Fibroblast of lung (primary cell): Measurements from ENCODE around the gene KHDRBS1. TPM values are rescaled to one million over a fixed set of nuclear protein-coding genes. Genes with fewer than 3 reads are reported as not detected.

Source experiments
- DNase-seq, 2 donors: peaks; one replicate each; pipeline versions ENCODE4 v3.0.0 to v3.0.0-alpha.2; 2010; ENCODE audit warnings: low read depth in 2 of 2
- H2AFZ ChIP-seq: 2 replicates; pipeline ENCODE4 v1.5.1; 2012; ENCODE audit warnings: low read length, control low read depth, inconsistent platforms
- H3K27ac ChIP-seq: 2 replicates; pipeline ENCODE4 v1.5.1; 2011; ENCODE audit warnings: low read length, control low read depth; ENCODE audit not compliant: insufficient read depth
- H3K27me3 ChIP-seq: 2 replicates; pipeline ENCODE4 v1.5.1; 2011; ENCODE audit warnings: mild to moderate bottlenecking, low read length; ENCODE audit not compliant: control insufficient read depth, insufficient read depth
- H3K36me3 ChIP-seq: 2 replicates; pipeline ENCODE4 v1.5.1; 2011; ENCODE audit warnings: low read length; ENCODE audit not compliant: control insufficient read depth, insufficient read depth
- H3K4me1 ChIP-seq: 2 replicates; pipeline ENCODE4 v1.5.1; 2011; ENCODE audit warnings: low read length; ENCODE audit not compliant: control insufficient read depth, insufficient read depth; ENCODE audit errors: extremely low read depth
- H3K4me2 ChIP-seq: 2 replicates; pipeline ENCODE4 v1.5.1; 2011; ENCODE audit warnings: low read length, control low read depth; ENCODE audit not compliant: insufficient read depth; ENCODE audit errors: extremely low read depth
- H3K4me3 ChIP-seq, 4 experiments: fragments of 200-600 bp in 1 of 4; sonication (generic) in 1 of 4; replicated peaks in 1 of 4; 2 replicates each; pipeline ENCODE4 v1.5.1; 2011 to 2016; ENCODE audit warnings: low read length in 4 of 4, low read depth in 3 of 4, mild to moderate bottlenecking in 3 of 4, control low read depth in 2 of 4, inconsistent platforms in 1 of 4, mixed read lengths in 1 of 4; ENCODE audit not compliant: insufficient read depth in 1 of 4; ENCODE audit errors: control extremely low read depth in 1 of 4
- H3K79me2 ChIP-seq: 2 replicates; pipeline ENCODE4 v1.5.1; 2012; ENCODE audit warnings: mild to moderate bottlenecking, low read length, inconsistent platforms; ENCODE audit not compliant: control insufficient read depth, insufficient read depth
- H3K9ac ChIP-seq: 2 replicates; pipeline ENCODE4 v1.5.1; 2011; ENCODE audit warnings: mild to moderate bottlenecking, low read length, control low read depth; ENCODE audit not compliant: insufficient read depth
- H3K9me3 ChIP-seq: 2 replicates; pipeline ENCODE4 v1.5.1; 2012; ENCODE audit warnings: low read depth, low read length; ENCODE audit not compliant: control insufficient read depth, insufficient read depth
- H4K20me1 ChIP-seq: 2 replicates; pipeline ENCODE4 v1.5.1; 2011; ENCODE audit warnings: low read length; ENCODE audit not compliant: control insufficient read depth, insufficient read depth; ENCODE audit errors: extremely low read depth
- EZH2 ChIP-seq: IDR thresholded peaks from 2 replicates; pipeline ENCODE4 v1.5.1; 2012; ENCODE audit warnings: low read length, control low read depth, mild to moderate bottlenecking; ENCODE audit errors: missing control alignments
- polyA plus RNA-seq, 2 donors: library from polyadenylated mRNA; depleted of rRNA in 1 of 2; stranded (reverse) in 1 of 2; unstranded in 1 of 2; fragments of >200 nt; gene quantifications; 2 replicates each; pipeline ENCODE4 v1.2.1, GENCODE V29; 2011 to 2012; ENCODE audit warnings: missing spikeins in 1 of 2
- total RNA-seq: library from RNA; depleted of rRNA; stranded (reverse); fragments of >200 nt; gene quantifications from 2 replicates; pipeline ENCODE4 v1.2.1, GENCODE V29; 2014
- TF ChIP-seq, protein P1 (sequence below), 2 donors: IDR thresholded peaks in 1 of 2; conservative IDR thresholded peaks in 1 of 2; 1 replicate in 1 of 2; 2 replicates in 1 of 2; pipeline ENCODE4 v1.5.1; 2011 to 2012; ENCODE audit warnings: low read length in 2 of 2, control low read depth in 1 of 2, inconsistent platforms in 1 of 2, low read depth in 1 of 2, mild to moderate bottlenecking in 1 of 2

KHDRBS1 gene
- total and polyA plus RNA-seq, 2 donors (not counting 1 experiment from before 2014, with no cell fraction given), result 56.0 to 73.0 TPM

DNA sequence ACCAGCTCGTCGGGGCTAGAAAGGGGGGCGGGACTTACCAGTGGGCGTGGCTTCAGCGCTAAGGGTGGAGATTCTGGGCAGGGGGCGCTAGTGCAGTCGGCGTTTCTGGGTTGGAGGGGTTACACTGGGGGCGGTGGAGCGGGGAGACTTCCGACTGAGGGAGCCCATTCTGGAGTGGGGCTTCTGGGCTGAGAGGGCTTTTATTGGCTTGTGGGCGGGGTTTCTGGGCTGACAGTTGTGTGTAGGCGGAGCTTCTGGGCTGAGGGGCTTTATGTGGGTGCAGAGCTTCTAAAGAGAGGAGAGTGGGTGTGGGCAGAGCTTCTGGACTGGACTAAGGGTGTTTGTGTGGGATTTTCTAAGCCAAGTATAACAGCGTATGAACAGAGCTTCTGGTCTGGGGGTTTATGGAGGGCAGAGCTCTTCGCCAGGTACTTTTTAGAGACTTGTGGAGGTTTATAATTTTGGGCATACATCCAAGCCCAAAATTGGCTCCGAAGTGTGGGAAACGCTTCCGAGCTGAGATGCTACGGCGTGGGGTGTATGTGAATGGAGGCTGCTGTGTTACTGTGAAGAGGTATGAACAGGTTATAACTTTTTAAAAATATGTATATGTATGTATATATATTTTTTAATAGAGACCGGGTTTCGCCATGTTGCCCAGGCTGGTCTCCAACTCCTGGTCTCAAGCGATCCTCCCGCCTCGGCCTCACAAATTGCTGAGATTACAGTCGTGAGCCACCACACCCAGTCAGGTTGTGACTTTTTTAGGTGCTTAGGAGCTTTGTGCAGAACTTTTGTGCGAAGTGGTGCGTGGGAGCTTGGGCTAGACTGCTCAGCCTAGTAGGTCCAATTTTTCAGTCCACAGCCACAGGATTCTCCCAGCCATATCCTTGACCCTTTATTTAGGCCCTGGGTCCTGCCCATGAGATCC lies 59.9 kb downstream of the KHDRBS1 start:
- Histone ChIP-seq H3K4me2 (peak overlapping the region; percentile 87), H3K27me3 (no peaks in the 10 kb centered on the region)

DNA sequence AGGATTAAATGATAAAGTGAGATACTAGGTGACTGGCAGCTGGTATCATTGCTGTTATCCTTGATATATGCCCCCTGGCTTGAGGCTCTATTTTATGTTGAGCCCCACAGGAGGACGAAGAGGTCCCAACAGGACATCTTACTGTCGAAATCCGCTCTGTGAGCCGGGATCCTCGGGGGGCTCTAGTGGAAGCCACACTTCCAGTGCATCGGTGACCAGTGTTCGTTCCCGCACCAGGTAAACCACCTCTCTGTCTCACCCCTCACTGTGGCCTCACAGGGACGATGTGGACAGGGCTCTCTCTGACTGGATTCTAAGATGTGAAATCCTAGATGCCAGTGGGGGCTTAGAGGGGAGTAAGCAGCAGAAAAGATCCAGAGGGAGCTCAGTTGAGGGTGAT lies 61.2 kb downstream of the KHDRBS1 start:
- Histone ChIP-seq H3K9me3 (no peaks in the 10 kb centered on the region), H3K4me2 (no peak overlapping the region)

More for the DNA sequence above, 59.9 kb downstream of the KHDRBS1 start:
- peak overlapping the region; percentile 79 to 86 (median 82) for H3K4me3 ChIP-seq
- no peaks in the 10 kb centered on the region for H4K20me1 ChIP-seq
- TF ChIP-seq, protein P1, sequence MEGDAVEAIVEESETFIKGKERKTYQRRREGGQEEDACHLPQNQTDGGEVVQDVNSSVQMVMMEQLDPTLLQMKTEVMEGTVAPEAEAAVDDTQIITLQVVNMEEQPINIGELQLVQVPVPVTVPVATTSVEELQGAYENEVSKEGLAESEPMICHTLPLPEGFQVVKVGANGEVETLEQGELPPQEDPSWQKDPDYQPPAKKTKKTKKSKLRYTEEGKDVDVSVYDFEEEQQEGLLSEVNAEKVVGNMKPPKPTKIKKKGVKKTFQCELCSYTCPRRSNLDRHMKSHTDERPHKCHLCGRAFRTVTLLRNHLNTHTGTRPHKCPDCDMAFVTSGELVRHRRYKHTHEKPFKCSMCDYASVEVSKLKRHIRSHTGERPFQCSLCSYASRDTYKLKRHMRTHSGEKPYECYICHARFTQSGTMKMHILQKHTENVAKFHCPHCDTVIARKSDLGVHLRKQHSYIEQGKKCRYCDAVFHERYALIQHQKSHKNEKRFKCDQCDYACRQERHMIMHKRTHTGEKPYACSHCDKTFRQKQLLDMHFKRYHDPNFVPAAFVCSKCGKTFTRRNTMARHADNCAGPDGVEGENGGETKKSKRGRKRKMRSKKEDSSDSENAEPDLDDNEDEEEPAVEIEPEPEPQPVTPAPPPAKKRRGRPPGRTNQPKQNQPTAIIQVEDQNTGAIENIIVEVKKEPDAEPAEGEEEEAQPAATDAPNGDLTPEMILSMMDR (conservative IDR thresholded peaks at IDR 0.05 in 1 of 2, IDR thresholded peaks at IDR 0.05 in 1 of 2; ENCODE audit: low read depth in 1 of 2, low read length in 2 of 2), result peak in 1 of 2 donors; percentile 28
- TF ChIP-seq EZH2, result no peak
- peak overlapping the region; percentile 86 for H3K9ac ChIP-seq
- peak overlapping the region; percentile 86 for H3K27ac ChIP-seq
- H3K36me3 ChIP-seq, result peaks cover 16% of the 10 kb centered on the region
- peak overlapping the region; percentile 21 for H2AFZ ChIP-seq
- H3K79me2 ChIP-seq, result peaks cover 16% of the 10 kb centered on the region
- no peak for DNase-seq
- H3K9me3 ChIP-seq, result no peaks in the 10 kb centered on the region
- peaks cover 7% of the 10 kb centered on the region for H3K4me1 ChIP-seq

DNA sequence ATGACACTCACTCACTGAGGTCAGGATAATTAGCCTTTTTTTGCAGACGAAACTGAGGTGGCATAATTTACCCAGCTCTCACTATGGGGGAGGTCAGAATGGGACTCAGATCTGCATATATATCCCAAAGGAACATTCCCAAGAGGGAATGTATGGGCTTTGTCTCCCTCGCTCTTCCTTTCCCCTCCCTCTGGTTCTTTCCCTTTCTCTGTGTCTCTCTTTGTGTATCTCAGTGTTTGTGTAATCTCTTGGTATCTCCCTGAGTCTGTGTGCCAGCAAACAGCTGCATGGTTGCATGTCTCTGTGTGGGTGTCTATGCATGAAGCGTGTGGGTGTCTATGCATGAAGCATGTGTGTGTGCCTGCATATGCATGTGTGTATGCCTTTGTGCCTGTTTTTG lies 63.8 kb downstream of the KHDRBS1 start:
- no peaks in the 10 kb centered on the region for H3K9me3 ChIP-seq
- H3K4me3 ChIP-seq, result no peak overlapping the region
- no peak for DNase-seq
- peaks cover 16% of the 10 kb centered on the region for H3K79me2 ChIP-seq
- no peak overlapping the region for H3K9ac ChIP-seq
- H3K36me3 ChIP-seq, result peaks cover 16% of the 10 kb centered on the region
- peaks cover 2% of the 10 kb centered on the region for H3K4me1 ChIP-seq
- no peaks in the 10 kb centered on the region for H3K27me3 ChIP-seq
- no peak overlapping the region for H3K4me2 ChIP-seq
- TF ChIP-seq EZH2, result no peak
- TF ChIP-seq, protein P1 (conservative IDR thresholded peaks at IDR 0.05 in 1 of 2, IDR thresholded peaks at IDR 0.05 in 1 of 2; ENCODE audit: low read depth in 1 of 2, low read length in 2 of 2), result no peak
- H3K27ac ChIP-seq, result no peak overlapping the region
- no peak overlapping the region for H2AFZ ChIP-seq
- no peaks in the 10 kb centered on the region for H4K20me1 ChIP-seq

More for the DNA sequence above, 61.2 kb downstream of the KHDRBS1 start:
- H3K79me2 ChIP-seq, result peaks cover 16% of the 10 kb centered on the region
- no peak overlapping the region for H3K9ac ChIP-seq
- no peaks in the 10 kb centered on the region for H3K27me3 ChIP-seq
- H4K20me1 ChIP-seq, result no peaks in the 10 kb centered on the region
- no peak overlapping the region for H3K4me3 ChIP-seq
- H3K4me1 ChIP-seq, result peaks cover 7% of the 10 kb centered on the region
- H2AFZ ChIP-seq, result no peak overlapping the region
- DNase-seq, result no peak
- peaks cover 16% of the 10 kb centered on the region for H3K36me3 ChIP-seq
- no peak overlapping the region for H3K27ac ChIP-seq
- TF ChIP-seq EZH2, result no peak
- TF ChIP-seq, protein P1 (conservative IDR thresholded peaks at IDR 0.05 in 1 of 2, IDR thresholded peaks at IDR 0.05 in 1 of 2; ENCODE audit: low read depth in 1 of 2, low read length in 2 of 2), result no peak
